ENCODE data around the gene GGA1. TPM values are rescaled to one million over a fixed set of nuclear protein-coding genes. Genes with fewer than 3 reads are reported as not detected.

The GGA1 gene
- total and polyA plus RNA-seq, 10 of the 15 experiments (the other 5 are each of a cell fraction or from before 2014, with no cell fraction given): 1.4 to 79.4 (median 44.4) TPM

- TF ChIP-seq CTCF (IDR thresholded peaks at IDR 0.05 in 2 of 3, conservative IDR thresholded peaks at IDR 0.05 in 1 of 3; ENCODE audit: control insufficient read depth in 2 of 3, extremely low read depth in 1 of 3, insufficient read depth in 1 of 3, low read depth in 3 of 3, low read length in 3 of 3) (no peak), MLLT1 (IDR thresholded peaks at IDR 0.05) (0 out of 2 replicates have a peak, but pooled peaks have one; percentile 61), HDAC2 (IDR thresholded peaks at IDR 0.05) (no peak; the same call in 1 of the 2 replicates), JUND (IDR thresholded peaks at IDR 0.05; ENCODE audit: low read depth, low read length) (no peak), MEF2B (IDR thresholded peaks at IDR 0.05; ENCODE audit: partially characterized antibody, poor library complexity, severe bottlenecking) (peak; percentile 86), TCF3 (IDR thresholded peaks at IDR 0.05; ENCODE audit: borderline replicate concordance, insufficient read depth, low read depth, low read length) (peak; percentile 60; the same call in 1 of the 2 replicates), IRF5 (IDR thresholded peaks at IDR 0.05; ENCODE audit: borderline replicate concordance) (no peak), CREM (IDR thresholded peaks at IDR 0.05; ENCODE audit: low read depth) (peak; percentile 53; the same call in 1 of the 2 replicates), RUNX3 (IDR thresholded peaks at IDR 0.05; ENCODE audit: low read length) (peak; percentile 37; the same call in 1 of the 2 replicates), EGR1 (IDR thresholded peaks at IDR 0.05; ENCODE audit: borderline replicate concordance in 1 of 2, low read depth in 2 of 2, low read length in 2 of 2) (peak in 1 of 2 experiments; percentile 84; a peak in 2 of 3 replicates), YY1 (IDR thresholded peaks at IDR 0.05; ENCODE audit: low read depth, low read length) (0 out of 2 replicates have a peak, but pooled peaks have one; percentile 12), TAF1 (IDR thresholded peaks at IDR 0.05; ENCODE audit: borderline replicate concordance, low read depth, low read length) (0 out of 2 replicates have a peak, but pooled peaks have one; percentile 18), POU2F2 (IDR thresholded peaks at IDR 0.05; ENCODE audit: borderline replicate concordance, low read depth, low read length) (peak; percentile 28; the same call in 1 of the 3 replicates), YBX1 (IDR thresholded peaks at IDR 0.05) (no peak), RCOR1 (conservative IDR thresholded peaks at IDR 0.05; ENCODE audit: low read depth, low read length) (no peak), GATAD2B (conservative IDR thresholded peaks at IDR 0.05; ENCODE audit: low read depth) (peak; percentile 78; the same call in 1 of the 2 replicates), POLR2A (IDR thresholded peaks at IDR 0.05; ENCODE audit: low read depth, low read length) (peak; percentile 78), BMI1 (IDR thresholded peaks at IDR 0.05; ENCODE audit: borderline replicate concordance) (no peak), ZNF24 (IDR thresholded peaks at IDR 0.05) (peak; percentile 98), ZZZ3 (IDR thresholded peaks at IDR 0.05; ENCODE audit: control insufficient read depth, insufficient read length, low read depth) (no peak)
Measured at GRCh38 chr22:37676736-37677492, 68.3 kb downstream of the GGA1 start (continued).

Measured in GM12878 (cell line).